Esophagus mucosa (tissue), 1 donor: ENCODE results near the gene TRPM1. TPM values are rescaled to one million over a fixed set of nuclear protein-coding genes. Genes with fewer than 3 reads are reported as not detected.

Experiments
- ATAC-seq: fragments of 200-7000 bp; cut with Tn5 transposase; one replicate; pipeline ENCODE4 v1.9.1; 2020
- total RNA-seq: library from RNA; stranded (reverse); gene quantifications from one replicate; pipeline ENCODE4 v1.2.4, GENCODE V29; 2023
- donor health status: DM: yes; HTN: yes; CAD: no.

TRPM1 gene
- total RNA-seq, 1 donor from 2014 or later, result not detected

GRCh38 chr15:31013863-31014607 is 87.5 kb downstream of the TRPM1 start:
- peak; percentile 46 for ATAC-seq

- no peak for ATAC-seq
Observed at GRCh38 chr15:31012455-31012854, 89.1 kb downstream of the TRPM1 start.

GRCh38 chr15:31010036-31010435 is 91.5 kb downstream of the TRPM1 start:
- ATAC-seq, result no peak

GRCh38 chr15:31005660-31006059 is 95.9 kb downstream of the TRPM1 start:
- no peak for ATAC-seq

- peak; percentile 66 for ATAC-seq
Observed at GRCh38 chr15:31004220-31004733, 97.2 kb downstream of the TRPM1 start.

- no peak for ATAC-seq
Observed at GRCh38 chr15:31001702-31002101, 99.8 kb downstream of the TRPM1 start.

- no peak for ATAC-seq
Observed at GRCh38 chr15:30999729-31000128, 101.8 kb downstream of the TRPM1 start.

GRCh38 chr15:30997270-30997669 is 104.3 kb downstream of the TRPM1 start:
- ATAC-seq, result peak; percentile 97

GRCh38 chr15:30992249-30992864 is 109.2 kb downstream of the TRPM1 start:
- ATAC-seq, result no peak

- peak; percentile 98 for ATAC-seq
Observed at GRCh38 chr15:30991255-30992235, 110.0 kb downstream of the TRPM1 start, which contains the start of gene MTMR10. Gene MTMR10 (minus strand): TSS chr15:30991628. CDS start chr15:30991506, 122 bp downstream.

- ATAC-seq, result no peak
Observed at GRCh38 chr15:30990446-30991254, 110.9 kb downstream of the TRPM1 start.

- no peak for ATAC-seq
Observed at GRCh38 chr15:30990036-30990435, 111.5 kb downstream of the TRPM1 start.

- ATAC-seq, result no peak
Observed at GRCh38 chr15:30985081-30985531, 116.4 kb downstream of the TRPM1 start.

- ATAC-seq, result no peak
Observed at GRCh38 chr15:30984542-30984941, 117.0 kb downstream of the TRPM1 start.

GRCh38 chr15:30984118-30984517 is 117.4 kb downstream of the TRPM1 start:
- no peak for ATAC-seq

GRCh38 chr15:30979457-30979856 is 122.1 kb downstream of the TRPM1 start:
- no peak for ATAC-seq

GRCh38 chr15:30978328-30978727 is 123.2 kb downstream of the TRPM1 start:
- no peak for ATAC-seq

- ATAC-seq, result no peak
Observed at GRCh38 chr15:30974112-30974511, 127.4 kb downstream of the TRPM1 start.

GRCh38 chr15:30973379-30973778 is 128.1 kb downstream of the TRPM1 start:
- ATAC-seq, result no peak

- no peak for ATAC-seq
Observed at GRCh38 chr15:30969724-30970123, 131.8 kb downstream of the TRPM1 start.

GRCh38 chr15:30963681-30964080 is 137.8 kb downstream of the TRPM1 start:
- no peak for ATAC-seq

- ATAC-seq, result no peak
Observed at GRCh38 chr15:30962659-30963058, 138.9 kb downstream of the TRPM1 start.
